Mammary epithelial cell (primary cell): Measurements from ENCODE around the gene ENO4.

Source experiments
- EZH2 ChIP-seq: IDR thresholded peaks from 2 replicates; pipeline ENCODE4 v1.6.1; 2012; ENCODE audit warnings: low read length, inconsistent platforms, borderline replicate concordance
- TF ChIP-seq, protein P1 (sequence below), 2 donors: IDR thresholded peaks in 1 of 2; conservative IDR thresholded peaks in 1 of 2; 2 replicates each; pipeline ENCODE4 v1.5.1; 2011 to 2012; ENCODE audit warnings: inconsistent platforms in 2 of 2, low read length in 2 of 2, mild to moderate bottlenecking in 2 of 2, control low read depth in 1 of 2, low read depth in 1 of 2; ENCODE audit not compliant: insufficient read depth in 1 of 2; ENCODE audit errors: extremely low read depth in 1 of 2

DNA sequence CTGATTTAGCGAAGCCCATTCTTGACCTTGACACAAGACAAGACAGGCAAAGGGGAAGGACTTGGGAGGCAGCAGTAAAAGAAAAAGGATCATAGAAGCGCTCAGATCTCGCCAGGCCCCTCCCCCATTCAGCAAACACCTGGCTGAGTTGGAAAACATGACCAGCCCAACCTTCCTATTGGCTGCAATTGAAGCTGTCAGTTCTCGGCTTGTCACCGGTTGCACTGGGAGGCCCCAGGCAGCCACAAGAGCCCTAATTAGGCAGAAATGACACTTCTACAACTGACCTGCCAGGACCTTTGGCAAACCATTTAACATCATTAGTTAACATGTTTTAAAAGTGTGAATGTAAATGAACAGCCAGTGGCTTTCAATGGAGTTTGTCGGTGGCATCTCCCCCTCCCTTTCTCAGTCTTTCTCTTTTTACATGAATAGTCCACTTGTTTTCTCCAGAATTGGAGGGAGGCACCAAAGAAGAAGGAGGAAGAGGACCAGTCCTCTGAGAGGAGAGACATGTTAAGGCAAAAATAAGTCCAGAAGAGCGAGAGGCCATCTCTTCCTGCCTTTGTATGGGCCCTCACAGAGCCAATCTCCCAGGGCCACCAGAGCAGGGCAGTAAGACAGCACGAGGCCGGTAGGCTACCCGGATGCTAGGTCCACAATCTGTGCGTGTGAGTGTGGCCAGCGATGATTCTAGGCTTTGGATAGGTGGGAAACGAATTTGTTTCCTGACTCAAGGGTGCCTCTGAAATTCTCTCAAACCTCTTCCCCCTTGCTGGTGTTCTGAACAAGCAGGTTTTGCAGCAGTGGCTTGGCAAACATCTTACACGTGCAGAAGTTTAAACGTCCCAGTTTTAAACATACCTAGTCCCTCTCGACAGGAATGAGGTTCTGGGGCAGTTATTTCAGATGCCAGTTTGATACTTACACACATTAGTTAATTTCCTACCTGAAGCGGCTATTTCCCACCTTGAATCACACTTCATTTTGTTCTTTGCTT is 15.0 kb upstream of the ENO4 start:
- TF ChIP-seq, protein P1, sequence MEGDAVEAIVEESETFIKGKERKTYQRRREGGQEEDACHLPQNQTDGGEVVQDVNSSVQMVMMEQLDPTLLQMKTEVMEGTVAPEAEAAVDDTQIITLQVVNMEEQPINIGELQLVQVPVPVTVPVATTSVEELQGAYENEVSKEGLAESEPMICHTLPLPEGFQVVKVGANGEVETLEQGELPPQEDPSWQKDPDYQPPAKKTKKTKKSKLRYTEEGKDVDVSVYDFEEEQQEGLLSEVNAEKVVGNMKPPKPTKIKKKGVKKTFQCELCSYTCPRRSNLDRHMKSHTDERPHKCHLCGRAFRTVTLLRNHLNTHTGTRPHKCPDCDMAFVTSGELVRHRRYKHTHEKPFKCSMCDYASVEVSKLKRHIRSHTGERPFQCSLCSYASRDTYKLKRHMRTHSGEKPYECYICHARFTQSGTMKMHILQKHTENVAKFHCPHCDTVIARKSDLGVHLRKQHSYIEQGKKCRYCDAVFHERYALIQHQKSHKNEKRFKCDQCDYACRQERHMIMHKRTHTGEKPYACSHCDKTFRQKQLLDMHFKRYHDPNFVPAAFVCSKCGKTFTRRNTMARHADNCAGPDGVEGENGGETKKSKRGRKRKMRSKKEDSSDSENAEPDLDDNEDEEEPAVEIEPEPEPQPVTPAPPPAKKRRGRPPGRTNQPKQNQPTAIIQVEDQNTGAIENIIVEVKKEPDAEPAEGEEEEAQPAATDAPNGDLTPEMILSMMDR (conservative IDR thresholded peaks at IDR 0.05 in 1 of 2, IDR thresholded peaks at IDR 0.05 in 1 of 2; ENCODE audit: extremely low read depth in 1 of 2, insufficient read depth in 1 of 2, low read depth in 1 of 2, low read length in 2 of 2), result no peak
- TF ChIP-seq EZH2, result no peak
